Measurements from ENCODE around the gene CAMK2N2.

DNA sequence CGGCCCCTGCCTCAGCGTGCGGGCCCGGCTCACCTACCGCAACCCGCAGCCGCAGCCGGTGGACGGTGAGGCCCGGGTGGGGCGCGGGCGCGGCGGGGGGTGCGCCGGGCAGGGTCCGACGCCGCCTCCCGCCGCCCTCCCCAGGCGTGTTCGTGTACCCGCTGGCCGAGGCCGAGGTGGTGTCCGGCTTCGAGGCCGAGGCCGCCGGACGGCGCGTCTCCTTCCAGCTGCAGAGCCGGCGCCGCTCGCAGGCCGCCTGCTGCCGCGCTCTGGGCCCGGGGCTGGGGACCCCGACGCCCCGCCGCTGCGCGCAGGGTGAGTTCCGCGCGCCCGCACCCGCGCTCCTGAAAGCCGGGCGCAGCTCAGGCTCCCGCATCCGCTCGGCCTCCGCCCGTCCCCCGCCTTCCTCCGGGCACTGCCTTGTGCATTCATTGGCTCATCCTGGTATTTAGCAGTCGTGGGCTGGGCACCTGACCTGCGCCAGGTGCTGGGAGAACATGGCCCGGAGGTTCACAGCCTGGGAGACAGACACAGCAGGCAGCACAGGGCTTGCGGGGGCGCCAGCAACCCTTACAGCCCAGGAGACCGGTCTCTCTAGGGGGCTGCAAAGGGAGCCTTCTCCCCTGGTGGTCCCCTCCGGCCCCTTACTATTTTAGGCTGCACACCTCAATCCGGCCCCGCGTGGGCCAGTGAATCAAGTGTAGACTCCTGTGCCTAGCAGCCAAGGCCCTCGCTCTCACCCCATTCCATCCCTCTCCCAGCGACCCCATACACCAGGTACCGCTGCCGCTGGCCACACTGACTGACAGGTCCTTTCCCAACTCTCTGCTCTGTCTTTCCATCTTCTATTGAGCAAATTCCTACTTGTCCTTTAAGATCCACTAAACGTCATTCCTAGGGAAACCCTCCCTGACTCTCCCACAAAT, 30.5 kb downstream of the CAMK2N2 start:
- TF ChIP-seq, protein P1, sequence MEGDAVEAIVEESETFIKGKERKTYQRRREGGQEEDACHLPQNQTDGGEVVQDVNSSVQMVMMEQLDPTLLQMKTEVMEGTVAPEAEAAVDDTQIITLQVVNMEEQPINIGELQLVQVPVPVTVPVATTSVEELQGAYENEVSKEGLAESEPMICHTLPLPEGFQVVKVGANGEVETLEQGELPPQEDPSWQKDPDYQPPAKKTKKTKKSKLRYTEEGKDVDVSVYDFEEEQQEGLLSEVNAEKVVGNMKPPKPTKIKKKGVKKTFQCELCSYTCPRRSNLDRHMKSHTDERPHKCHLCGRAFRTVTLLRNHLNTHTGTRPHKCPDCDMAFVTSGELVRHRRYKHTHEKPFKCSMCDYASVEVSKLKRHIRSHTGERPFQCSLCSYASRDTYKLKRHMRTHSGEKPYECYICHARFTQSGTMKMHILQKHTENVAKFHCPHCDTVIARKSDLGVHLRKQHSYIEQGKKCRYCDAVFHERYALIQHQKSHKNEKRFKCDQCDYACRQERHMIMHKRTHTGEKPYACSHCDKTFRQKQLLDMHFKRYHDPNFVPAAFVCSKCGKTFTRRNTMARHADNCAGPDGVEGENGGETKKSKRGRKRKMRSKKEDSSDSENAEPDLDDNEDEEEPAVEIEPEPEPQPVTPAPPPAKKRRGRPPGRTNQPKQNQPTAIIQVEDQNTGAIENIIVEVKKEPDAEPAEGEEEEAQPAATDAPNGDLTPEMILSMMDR (IDR thresholded peaks at IDR 0.05) = no peak
- TF ChIP-seq, protein P2, sequence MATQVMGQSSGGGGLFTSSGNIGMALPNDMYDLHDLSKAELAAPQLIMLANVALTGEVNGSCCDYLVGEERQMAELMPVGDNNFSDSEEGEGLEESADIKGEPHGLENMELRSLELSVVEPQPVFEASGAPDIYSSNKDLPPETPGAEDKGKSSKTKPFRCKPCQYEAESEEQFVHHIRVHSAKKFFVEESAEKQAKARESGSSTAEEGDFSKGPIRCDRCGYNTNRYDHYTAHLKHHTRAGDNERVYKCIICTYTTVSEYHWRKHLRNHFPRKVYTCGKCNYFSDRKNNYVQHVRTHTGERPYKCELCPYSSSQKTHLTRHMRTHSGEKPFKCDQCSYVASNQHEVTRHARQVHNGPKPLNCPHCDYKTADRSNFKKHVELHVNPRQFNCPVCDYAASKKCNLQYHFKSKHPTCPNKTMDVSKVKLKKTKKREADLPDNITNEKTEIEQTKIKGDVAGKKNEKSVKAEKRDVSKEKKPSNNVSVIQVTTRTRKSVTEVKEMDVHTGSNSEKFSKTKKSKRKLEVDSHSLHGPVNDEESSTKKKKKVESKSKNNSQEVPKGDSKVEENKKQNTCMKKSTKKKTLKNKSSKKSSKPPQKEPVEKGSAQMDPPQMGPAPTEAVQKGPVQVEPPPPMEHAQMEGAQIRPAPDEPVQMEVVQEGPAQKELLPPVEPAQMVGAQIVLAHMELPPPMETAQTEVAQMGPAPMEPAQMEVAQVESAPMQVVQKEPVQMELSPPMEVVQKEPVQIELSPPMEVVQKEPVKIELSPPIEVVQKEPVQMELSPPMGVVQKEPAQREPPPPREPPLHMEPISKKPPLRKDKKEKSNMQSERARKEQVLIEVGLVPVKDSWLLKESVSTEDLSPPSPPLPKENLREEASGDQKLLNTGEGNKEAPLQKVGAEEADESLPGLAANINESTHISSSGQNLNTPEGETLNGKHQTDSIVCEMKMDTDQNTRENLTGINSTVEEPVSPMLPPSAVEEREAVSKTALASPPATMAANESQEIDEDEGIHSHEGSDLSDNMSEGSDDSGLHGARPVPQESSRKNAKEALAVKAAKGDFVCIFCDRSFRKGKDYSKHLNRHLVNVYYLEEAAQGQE (IDR thresholded peaks at IDR 0.05; ENCODE audit: insufficient read depth in 1 of 2, low read depth in 2 of 2, low read length in 1 of 2) = no peak
- no peak for TF ChIP-seq POLR2AphosphoS5 (IDR thresholded peaks at IDR 0.05; ENCODE audit: low read depth, low read length)
- no peak for TF ChIP-seq TCF7L2 (IDR thresholded peaks at IDR 0.05; ENCODE audit: low read depth, low read length)
- no peak for TF ChIP-seq SIN3A (IDR thresholded peaks at IDR 0.05; ENCODE audit: borderline replicate concordance, insufficient read depth, low read depth, low read length)
